ENCODE measurements around the gene ODAM.

GRCh38 chr4:70225824-70226223 is 30.3 kb downstream of the ODAM start, which contains the start of gene FDCSP:
- TF ChIP-seq, protein P1, sequence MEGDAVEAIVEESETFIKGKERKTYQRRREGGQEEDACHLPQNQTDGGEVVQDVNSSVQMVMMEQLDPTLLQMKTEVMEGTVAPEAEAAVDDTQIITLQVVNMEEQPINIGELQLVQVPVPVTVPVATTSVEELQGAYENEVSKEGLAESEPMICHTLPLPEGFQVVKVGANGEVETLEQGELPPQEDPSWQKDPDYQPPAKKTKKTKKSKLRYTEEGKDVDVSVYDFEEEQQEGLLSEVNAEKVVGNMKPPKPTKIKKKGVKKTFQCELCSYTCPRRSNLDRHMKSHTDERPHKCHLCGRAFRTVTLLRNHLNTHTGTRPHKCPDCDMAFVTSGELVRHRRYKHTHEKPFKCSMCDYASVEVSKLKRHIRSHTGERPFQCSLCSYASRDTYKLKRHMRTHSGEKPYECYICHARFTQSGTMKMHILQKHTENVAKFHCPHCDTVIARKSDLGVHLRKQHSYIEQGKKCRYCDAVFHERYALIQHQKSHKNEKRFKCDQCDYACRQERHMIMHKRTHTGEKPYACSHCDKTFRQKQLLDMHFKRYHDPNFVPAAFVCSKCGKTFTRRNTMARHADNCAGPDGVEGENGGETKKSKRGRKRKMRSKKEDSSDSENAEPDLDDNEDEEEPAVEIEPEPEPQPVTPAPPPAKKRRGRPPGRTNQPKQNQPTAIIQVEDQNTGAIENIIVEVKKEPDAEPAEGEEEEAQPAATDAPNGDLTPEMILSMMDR (IDR thresholded peaks at IDR 0.05; ENCODE audit: low read depth, low read length, poor library complexity, severe bottlenecking) = no peak
- no peak for TF ChIP-seq EZH2phosphoT487 (IDR thresholded peaks at IDR 0.05; ENCODE audit: borderline replicate concordance, low read length)
